Inflammatory macrophage (primary cell): ENCODE measurements around the gene BCL2L1.
"Not testable (repeated sequence)": the region's sequence is repeated elsewhere in the genome, so short reads cannot be mapped to it uniquely, and the experiment has no call there.

Experiments
- DNase-seq, 2 donors: peaks; one replicate each; pipeline ENCODE4 v3.0.0-alpha.2; 2020 to 2022

Gene BCL2L1

GRCh38 chr20:31674895-31675827 lies 47.5 kb downstream of the BCL2L1 start:
- DNase-seq: peak; percentile 95 to 96

GRCh38 chr20:31673943-31674463 lies 48.7 kb downstream of the BCL2L1 start:
- DNase-seq: no peak

GRCh38 chr20:31673435-31673834 lies 49.2 kb downstream of the BCL2L1 start:
- no peak for DNase-seq

GRCh38 chr20:31671324-31671723 lies 51.3 kb downstream of the BCL2L1 start:
- no peak for DNase-seq

- DNase-seq: no peak
Measured at GRCh38 chr20:31670371-31671228, 52.1 kb downstream of the BCL2L1 start.

- no peak for DNase-seq
Measured at GRCh38 chr20:31669876-31670275, 52.8 kb downstream of the BCL2L1 start.

GRCh38 chr20:31668944-31669343 lies 53.7 kb downstream of the BCL2L1 start:
- not testable (repeated sequence) for DNase-seq

GRCh38 chr20:31667315-31668285 lies 55.1 kb downstream of the BCL2L1 start:
- DNase-seq: peak; percentile 69 to 74

- peak; percentile 93 to 98 for DNase-seq
Measured at GRCh38 chr20:31666258-31667042, 56.2 kb downstream of the BCL2L1 start.

- no peak for DNase-seq
Measured at GRCh38 chr20:31665753-31666152, 56.9 kb downstream of the BCL2L1 start.

GRCh38 chr20:31664696-31665354 lies 57.8 kb downstream of the BCL2L1 start:
- no peak for DNase-seq

GRCh38 chr20:31663838-31664695 lies 58.6 kb downstream of the BCL2L1 start:
- DNase-seq: no peak

GRCh38 chr20:31663524-31663837 lies 59.2 kb downstream of the BCL2L1 start:
- DNase-seq: no peak

GRCh38 chr20:31662372-31662854 lies 60.3 kb downstream of the BCL2L1 start:
- no peak for DNase-seq

GRCh38 chr20:31661625-31662371 lies 60.9 kb downstream of the BCL2L1 start:
- peak; percentile 58 to 73 for DNase-seq

GRCh38 chr20:31654534-31654933 lies 68.1 kb downstream of the BCL2L1 start:
- no peak for DNase-seq

- DNase-seq: no peak
Measured at GRCh38 chr20:31653561-31653960, 69.1 kb downstream of the BCL2L1 start.

GRCh38 chr20:31652917-31653396 lies 69.7 kb downstream of the BCL2L1 start:
- no peak for DNase-seq

- not testable (repeated sequence) for DNase-seq
Measured at GRCh38 chr20:31648104-31648503, 74.6 kb downstream of the BCL2L1 start.
